ENCODE data around the gene NEFH.
"Not testable (repeated sequence)": the region's sequence is repeated elsewhere in the genome, so short reads cannot be mapped to it uniquely, and the experiment has no call there.

Gene NEFH

GRCh38 chr22:29464581-29464980, 15.4 kb upstream of the NEFH start:
- no peak for DNase-seq (ENCODE audit: low read depth in 3 of 3)

DNA sequence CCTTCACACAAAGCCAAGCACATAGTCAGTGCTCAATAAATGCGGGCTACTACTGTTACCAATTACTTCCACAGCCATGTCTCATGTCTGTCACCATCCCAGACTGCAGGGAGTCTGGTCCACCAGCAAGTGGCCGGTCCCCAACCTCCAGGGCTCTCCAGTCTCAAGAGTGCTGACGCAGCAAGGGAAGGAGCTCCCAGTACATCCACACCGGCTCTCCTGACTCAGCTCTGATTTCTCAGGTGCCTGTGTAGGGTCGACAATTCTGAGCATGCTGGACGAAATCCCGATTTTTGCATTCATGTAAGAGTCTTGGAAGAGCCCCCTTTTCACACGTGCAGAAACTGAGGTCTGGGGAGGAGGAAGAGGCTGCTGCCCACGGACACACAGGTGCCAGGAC, 10.3 kb upstream of the NEFH start:
- DNase-seq (ENCODE audit: low read depth in 3 of 3), result no peak

GRCh38 chr22:29470159-29470855, 9.7 kb upstream of the NEFH start:
- peak; percentile 17 to 45 (median 23) for DNase-seq (ENCODE audit: low read depth in 3 of 3)

DNA sequence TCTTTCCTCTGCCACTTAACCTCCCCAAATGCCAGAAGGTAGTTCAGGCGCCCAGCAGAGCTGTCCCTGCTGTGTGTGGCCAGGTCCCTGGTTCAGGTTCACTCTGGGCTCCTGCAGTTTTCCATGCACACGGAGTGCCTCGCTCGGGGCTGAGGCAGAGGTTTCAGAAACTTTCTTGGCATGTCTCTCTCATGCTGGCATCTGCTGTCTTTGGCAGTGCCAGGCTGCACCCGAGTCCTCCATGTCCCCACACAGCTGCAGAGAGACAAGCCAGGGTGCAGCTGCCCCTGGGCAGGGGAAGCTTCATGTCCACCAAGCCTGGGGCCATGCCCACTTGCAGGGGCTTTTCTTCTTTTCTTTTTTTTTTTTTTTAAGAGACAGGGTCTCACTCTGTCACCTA, 7.0 kb upstream of the NEFH start:
- DNase-seq (ENCODE audit: low read depth in 3 of 3), result no peak

GRCh38 chr22:29475550-29475949, 4.5 kb upstream of the NEFH start:
- DNase-seq (ENCODE audit: low read depth in 3 of 3), result no peak

DNA sequence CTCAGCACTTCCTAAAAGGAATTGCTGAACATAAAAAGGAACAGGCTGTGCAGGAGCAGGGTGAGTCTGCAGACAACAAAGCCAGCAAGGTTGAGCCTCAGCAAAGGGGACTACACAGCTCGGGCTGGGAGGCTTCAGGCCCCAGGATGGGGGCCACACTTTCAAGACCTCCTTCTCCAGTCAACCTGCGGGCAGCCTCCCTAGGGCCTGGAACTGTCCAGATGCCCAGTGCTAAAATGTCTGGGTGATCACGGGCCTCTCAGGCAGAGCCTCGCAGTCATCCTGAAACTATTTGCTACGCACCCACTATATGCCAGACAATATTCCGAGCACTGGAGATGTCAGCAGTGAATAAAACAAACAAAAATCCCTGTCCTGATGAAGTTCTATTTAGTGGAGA, 3.9 kb upstream of the NEFH start:
- DNase-seq (ENCODE audit: low read depth in 3 of 3), result no peak

DNA sequence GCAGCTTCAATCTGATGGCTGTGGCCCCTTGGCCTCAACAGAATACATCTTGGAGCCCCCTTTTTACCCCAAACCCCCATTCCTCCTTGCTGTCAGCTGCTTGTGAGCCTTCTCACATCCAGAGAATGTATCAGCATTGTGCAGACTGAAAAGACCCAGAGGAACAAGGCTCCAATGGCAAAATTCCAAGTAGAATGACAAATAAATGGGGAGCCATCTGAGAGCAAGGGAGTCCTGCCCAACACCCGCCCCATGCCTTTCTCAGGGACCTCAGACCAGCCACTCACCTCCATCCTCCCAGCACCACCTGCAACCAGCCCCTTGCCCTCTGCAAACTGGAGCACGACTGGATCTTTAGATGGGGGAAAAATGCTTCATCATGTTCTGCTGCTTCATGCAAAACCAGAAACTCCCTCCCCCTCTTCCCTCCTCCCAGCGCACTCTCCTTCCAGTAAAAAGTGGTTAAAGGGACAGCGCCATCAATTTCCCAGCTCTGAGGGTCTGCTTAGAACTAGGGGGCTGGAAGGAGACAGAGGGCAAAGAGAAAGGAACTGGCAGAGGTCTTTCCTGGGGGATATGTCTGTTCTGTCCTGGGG, 2.2 kb upstream of the NEFH start:
- DNase-seq (ENCODE audit: low read depth in 3 of 3), result no peak

DNA sequence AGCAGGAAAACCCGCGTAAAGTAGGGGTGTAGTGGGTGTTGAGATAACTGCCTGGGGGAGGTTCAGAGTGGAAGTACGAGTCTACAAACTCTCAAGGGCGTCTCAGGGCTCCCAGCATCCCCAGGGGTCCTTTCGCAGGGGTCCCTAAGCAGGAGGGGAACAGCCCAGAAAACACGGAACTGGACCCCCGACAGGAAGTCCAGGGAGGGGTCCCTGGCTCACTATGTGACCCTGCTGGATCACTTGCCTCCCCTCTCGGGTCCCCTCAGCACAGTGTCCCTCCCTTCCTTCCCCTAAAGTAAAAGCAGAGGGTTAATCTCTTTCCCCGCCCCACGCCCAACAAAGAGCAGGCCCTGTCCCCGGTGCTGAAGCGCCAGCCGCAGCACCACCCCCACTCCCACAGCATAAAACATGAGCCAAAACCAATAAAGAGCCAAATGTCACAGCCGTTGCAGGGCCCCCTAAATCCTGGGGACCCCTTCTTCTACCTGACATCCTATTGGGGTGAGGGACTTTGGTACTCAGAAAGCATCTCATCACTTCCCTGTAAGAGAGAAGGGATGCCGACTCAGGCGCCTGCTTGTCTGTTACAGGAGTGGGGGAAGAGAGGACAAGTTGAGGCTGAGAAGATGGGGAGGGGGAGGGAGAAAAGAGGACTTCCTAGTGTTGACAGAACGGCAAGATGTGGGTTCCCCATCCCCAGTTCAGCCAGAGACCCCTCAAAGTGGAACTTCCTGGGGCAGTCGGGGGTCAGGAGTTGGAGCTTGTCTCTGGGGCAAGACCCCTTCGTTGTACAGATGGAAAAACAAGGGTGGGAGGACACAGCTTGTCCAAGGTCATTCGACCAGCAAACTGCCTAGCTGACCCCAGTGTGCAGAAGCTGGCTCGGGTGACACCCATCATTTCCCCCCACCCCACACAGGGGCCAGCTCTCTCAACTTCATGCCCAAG, 1.4 kb upstream of the NEFH start:
- DNase-seq (ENCODE audit: low read depth in 3 of 3), result no peak

DNA sequence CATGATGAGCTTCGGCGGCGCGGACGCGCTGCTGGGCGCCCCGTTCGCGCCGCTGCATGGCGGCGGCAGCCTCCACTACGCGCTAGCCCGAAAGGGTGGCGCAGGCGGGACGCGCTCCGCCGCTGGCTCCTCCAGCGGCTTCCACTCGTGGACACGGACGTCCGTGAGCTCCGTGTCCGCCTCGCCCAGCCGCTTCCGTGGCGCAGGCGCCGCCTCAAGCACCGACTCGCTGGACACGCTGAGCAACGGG, 169 bp downstream of the NEFH start:
- no peak for DNase-seq (ENCODE audit: low read depth in 3 of 3)

DNA sequence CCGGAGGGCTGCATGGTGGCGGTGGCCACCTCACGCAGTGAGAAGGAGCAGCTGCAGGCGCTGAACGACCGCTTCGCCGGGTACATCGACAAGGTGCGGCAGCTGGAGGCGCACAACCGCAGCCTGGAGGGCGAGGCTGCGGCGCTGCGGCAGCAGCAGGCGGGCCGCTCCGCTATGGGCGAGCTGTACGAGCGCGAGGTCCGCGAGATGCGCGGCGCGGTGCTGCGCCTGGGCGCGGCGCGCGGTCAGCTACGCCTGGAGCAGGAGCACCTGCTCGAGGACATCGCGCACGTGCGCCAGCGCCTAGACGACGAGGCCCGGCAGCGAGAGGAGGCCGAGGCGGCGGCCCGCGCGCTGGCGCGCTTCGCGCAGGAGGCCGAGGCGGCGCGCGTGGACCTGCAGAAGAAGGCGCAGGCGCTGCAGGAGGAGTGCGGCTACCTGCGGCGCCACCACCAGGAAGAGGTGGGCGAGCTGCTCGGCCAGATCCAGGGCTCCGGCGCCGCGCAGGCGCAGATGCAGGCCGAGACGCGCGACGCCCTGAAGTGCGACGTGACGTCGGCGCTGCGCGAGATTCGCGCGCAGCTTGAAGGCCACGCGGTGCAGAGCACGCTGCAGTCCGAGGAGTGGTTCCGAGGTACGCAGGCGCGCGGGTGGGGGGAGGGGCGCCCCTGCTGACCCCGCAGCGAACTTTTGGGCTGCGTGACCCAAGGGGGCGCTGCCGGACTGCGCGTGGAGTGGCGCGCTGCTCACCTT, 670 bp downstream of the NEFH start:
- DNase-seq (ENCODE audit: low read depth in 3 of 3), result no peak

DNA sequence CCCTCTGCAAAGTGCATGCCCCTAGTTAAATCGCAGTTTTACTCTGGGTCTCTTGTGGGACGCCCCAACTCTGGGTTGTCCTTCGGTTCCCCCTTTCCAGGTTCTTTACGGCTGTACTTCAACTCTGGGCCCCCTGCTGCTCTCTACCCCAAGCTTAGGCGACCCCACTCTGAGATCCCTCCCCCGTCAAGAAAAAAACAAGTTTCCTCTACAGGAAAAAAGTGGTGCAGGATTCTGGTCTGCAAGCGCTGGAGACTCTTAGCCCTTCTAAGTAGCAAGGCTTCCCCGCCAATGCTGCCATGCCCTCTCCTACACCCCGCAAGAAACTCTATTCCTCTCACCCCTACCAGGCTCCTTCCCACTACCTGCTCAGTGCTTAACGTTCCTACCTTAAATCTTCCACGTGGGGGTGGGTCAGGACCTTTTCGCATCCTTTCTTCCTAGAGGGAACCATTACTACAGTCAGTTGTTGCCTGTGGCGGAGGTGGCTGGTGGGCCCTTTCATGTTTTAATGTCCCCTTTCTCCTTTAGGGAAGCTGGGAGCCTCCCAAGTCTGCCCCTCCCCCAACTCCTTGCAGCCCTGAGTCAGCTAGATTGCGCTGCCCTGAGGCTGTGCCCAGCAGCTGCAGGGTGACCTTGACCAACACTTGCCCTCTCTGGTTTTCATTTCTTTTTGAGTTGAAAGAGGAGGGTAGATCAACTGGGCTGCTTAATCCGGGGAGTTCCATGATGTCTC, 1.4 kb downstream of the NEFH start:
- no peak for DNase-seq (ENCODE audit: low read depth in 3 of 3)

GRCh38 chr22:29482253-29482652, 2.2 kb downstream of the NEFH start:
- no peak for DNase-seq (ENCODE audit: low read depth in 3 of 3)

DNA sequence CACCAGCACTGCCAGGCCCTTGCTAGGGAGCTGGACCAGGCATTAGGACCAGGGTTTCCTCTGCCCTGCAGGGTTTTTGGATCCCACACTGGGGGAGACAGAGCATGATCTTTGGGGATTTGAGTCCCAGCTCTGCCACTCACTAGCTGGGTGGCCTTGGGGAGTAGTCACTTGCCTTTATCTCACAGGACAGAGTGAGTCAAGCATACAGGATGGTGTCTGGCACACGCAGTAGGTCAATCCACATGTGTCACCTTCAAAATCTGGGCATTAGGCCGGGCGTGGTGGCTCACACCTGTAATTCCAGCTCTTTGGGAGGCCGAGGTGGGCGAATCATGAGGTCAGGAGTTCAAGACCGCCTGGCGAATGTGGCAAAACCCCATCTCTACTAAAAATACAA, 2.7 kb downstream of the NEFH start:
- DNase-seq (ENCODE audit: low read depth in 3 of 3), result no peak

- no peak for DNase-seq (ENCODE audit: low read depth in 3 of 3)
Measured at GRCh38 chr22:29483254-29483653, 3.2 kb downstream of the NEFH start.

DNA sequence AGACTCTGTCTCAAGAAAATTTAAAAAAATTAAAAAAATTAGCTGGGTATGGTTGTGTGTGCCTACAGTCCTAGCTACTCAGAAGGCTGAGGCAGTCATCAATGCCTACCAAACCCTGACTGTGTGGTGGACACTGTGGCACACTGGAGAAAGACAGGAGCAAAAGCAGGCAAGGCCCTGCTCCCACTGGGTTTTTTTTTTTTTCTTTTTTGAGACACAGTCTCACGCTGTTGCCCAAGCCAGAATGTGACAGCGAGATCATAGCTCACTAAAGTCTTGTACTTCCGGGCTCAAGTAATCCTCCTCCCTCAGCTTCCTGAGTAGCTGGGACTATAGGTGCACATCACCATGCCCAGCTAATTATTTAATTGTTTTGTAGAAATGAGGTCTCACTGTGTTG, 4.6 kb downstream of the NEFH start:
- DNase-seq (ENCODE audit: low read depth in 3 of 3), result no peak

DNA sequence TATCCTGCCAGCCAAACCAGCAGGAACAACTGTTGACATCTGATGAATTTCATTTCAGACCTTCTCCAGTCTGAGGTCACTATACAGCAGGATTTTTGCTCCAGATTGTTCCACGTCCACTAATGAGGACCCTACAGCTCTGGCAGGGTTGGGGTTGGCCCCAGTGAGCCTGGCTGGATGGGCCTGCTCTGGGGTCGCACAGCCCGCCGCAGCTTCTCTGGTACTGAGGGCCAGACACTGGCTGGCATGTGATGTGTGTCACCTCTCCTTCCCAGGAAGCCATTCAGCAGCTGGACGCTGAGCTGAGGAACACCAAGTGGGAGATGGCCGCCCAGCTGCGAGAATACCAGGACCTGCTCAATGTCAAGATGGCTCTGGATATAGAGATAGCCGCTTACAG, 5.4 kb downstream of the NEFH start:
- DNase-seq (ENCODE audit: low read depth in 3 of 3), result no peak

GRCh38 chr22:29487426-29487986, 7.5 kb downstream of the NEFH start:
- no peak for DNase-seq (ENCODE audit: low read depth in 3 of 3)

GRCh38 chr22:29489127-29489780, 9.2 kb downstream of the NEFH start:
- not testable (repeated sequence) for DNase-seq (ENCODE audit: low read depth in 3 of 3)

- DNase-seq (ENCODE audit: low read depth in 3 of 3), result no peak
Measured at GRCh38 chr22:29491012-29491411, 11.0 kb downstream of the NEFH start.

- no peak for DNase-seq (ENCODE audit: low read depth in 3 of 3)
Measured at GRCh38 chr22:29493636-29494035, 13.6 kb downstream of the NEFH start.

DNA sequence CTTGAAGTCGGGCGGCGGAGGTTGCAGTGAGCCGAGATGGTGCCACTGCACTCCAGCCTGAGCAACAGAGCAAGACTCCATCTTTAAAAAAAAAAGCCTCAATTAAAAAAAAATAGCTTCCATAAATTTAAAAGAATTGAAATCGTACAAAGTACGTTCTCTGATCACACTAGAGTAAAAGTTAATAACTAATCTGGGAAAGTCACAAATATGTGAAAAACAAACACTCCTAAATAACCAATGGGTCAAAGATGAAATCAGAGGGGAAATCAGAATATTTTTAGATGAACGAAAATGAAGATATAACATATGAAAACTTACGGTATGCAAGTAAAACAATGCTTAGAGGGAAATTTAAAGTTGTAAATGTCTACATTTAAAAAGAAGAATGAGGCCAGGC, 19.8 kb downstream of the NEFH start:
- DNase-seq (ENCODE audit: low read depth in 3 of 3), result no peak

All from stimulated activated CD4-positive, alpha-beta T cell treated with anti-CD3 and anti-CD28 coated beads, TNF-alpha, amount 100 ng/mL, for 4 hours (primary cell).